NOMO-1 (cell line): Measurements from ENCODE around the gene OSER1.
"Not testable (repeated sequence)": the region's sequence is repeated elsewhere in the genome, so short reads cannot be mapped to it uniquely, and the experiment has no call there.

ENCODE experiments used
- DNase-seq, 2 experiments: peaks; one replicate each; lab custom pipeline; 2025; ENCODE audit not compliant: unreplicated experiment in 2 of 2; lab: John Stamatoyannopoulos, UW

OSER1 gene

DNA sequence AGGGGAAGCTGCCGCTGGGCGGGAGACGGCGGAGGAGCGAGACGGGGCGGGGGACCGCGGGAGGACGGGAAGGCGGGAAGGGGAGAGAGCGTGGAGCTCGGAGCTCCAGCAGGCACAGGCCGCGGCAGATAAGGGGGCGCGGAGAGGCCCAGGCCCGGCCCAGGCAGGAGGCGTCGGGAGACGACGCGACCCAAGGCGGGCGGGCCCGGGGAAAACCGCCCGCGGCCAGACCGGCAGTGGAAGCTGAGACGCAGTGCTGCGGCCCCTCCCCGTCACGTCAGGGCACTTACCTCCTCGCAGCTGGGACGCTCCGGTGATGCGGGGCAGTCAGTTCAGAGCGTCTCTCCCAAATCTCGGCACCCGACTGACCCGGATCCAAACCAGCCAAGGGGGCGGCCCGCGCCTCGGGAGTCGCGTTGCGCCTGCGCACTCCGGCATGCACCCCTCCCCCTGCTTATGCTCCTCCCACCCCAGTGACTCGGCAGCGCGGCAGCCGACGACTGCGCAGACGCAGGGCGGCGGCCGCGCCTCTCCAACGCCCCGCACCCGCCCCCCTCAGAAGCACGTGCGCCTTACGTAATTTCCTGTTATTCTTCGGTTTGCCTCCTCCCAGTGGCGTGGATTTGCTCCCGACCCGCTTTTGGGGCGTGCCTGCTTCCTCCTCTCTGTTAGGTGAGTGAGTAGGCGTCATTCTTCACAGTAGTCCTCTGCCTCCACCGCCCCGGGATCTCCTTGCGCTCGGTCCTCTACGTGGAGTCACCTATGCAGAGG lies at the start of gene OSER1:
Gene OSER1 (minus strand): TSS at position 366 of the 771 bp plus-strand sequence. CDS start 3,814 bp downstream, outside the sequence.
- peak; percentile 97 to 99 for DNase-seq

DNA sequence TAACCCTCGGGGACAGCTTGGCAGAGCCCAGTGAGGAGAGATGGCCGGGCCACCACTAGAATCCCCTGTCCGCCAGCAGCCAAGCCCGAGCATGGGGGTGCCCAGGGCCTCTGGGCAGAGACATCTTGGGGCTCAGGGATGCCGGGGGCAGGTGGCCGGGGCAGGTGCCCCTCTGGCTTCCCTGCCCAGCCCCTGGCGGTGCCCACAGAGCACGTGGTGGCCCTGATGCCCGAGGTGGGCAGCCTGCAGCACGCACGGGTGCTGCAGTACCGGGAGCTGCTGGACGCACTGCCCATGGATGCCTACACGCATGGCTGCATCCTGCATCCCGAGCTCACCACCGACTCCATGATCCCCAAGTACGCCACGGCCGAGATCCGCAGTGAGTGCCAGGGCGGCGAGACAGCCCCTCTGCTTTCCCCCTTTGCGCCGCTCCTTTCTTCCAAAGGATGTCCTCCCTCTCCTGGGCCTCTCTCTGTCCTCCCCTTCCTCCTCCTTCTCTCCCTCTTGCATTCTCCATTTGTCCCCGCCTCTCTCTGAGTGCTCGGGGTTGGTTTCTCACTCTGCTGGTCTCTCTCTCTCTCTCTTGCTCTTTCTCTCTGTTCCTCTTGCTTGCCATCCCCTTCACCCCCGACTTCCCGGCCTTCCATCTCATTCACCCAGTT lies 47.8 kb upstream of the OSER1 start:
- DNase-seq = no peak

DNA sequence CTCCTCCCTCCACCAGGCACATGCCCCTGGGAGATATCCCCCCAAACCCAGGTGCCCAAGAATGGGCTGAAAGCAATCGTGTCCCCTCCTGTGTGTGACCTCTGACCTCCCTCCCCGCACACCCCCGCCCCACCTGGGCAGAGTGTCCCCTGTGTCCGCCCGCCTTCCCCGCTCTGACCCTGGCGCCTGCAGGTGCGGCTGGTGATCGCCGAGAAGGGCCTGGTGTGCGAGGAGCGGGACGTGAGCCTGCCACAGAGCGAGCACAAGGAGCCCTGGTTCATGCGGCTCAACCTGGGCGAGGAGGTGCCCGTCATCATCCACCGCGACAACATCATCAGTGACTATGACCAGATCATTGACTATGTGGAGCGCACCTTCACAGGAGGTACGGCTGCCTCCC lies 46.4 kb upstream of the OSER1 start:
- no peak for DNase-seq

DNA sequence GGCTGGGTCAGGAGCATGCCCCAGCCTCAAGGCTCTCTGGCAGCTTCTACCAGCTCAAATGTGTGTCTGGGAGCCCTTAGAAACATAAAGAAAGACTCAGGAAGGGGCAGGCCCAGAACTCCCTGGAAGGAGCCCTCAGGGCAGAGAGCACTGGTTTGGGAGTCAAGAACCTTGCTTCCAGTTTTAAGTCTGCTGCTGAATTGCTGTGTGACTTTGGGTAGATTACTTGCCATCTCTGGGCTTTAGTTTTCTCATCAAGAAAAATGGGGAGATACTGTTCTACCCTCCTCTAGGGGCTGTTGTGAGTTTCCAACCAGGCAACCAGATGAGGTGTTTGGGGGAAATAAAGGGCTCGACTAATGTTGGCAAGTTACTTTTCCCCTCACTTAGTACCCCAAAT lies 45.4 kb upstream of the OSER1 start:
- DNase-seq = no peak

DNA sequence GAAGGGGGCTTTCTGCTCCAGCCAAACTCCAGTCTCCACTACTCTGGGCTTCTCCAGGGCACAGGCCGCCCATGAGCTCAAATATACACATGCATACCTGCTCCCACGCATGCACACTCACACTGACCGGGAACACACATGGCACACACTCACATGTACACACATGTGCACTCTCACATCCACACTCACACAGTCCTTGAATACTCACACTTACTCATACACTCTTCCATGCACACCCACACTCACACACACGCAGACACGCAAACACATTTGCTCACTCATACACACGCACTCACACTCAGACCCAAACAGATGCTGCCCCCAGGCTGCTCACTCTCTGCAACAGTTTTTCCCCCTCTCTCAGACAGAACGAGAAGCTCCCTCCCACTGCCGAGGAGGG lies 43.5 kb upstream of the OSER1 start:
- no peak for DNase-seq

DNA sequence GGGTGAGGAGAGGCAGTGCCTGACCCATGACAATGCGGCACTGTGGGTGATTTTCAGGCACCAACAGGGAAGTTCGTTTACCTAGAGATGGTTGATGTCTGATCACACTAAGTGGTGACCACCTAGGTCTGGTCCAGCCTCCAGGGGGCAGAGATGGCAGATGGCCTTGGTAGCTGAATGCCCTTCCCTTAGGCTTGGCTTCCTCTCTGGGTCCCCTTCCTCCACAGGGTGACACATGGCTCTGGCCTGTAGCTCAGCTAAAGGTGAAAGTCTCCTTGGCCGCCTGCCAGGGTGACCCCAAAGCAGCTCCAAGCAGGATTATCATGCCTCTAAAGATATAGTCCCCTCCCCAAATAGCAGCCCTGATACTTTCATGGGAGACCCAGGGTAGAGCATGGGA lies 43.0 kb upstream of the OSER1 start:
- DNase-seq = no peak

DNA sequence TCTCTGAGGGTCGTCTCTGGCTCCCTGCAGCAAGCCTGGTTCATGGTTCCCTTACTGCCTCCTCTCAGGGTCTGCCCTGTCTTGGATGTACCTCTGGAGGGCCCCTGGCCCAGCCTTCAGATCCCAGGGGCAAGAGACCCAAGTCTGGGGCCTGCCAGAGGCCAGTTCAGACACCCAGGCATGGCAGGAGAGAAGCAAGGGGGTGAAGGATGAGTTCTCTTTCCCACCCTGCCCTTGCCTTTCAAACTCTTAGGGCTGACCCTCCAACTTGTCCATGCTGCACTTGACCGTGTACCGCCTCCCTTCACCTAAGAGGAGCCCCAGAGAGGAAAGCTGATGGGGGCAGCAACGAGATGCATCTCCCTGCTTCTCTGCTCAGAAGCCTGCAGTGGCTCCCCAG lies 40.7 kb upstream of the OSER1 start:
- no peak for DNase-seq

DNA sequence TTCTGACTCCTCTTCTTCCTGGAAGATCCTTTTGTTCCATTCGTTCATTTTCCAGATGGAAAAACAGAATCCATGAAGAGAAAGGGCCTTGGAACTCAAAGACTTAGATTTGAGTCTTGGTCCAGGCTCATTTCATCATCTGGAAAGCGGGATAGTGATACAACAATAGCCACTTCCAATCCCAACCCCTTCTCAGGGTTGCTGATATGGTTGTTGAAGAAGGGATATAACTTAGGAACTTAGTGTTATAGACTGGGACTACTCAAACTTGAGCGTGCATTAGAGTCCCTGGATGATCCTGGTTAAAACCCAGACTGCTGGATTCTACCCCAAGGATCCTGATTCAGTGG lies 37.8 kb upstream of the OSER1 start:
- peak in 1 of 2 experiments; percentile 3 for DNase-seq

DNA sequence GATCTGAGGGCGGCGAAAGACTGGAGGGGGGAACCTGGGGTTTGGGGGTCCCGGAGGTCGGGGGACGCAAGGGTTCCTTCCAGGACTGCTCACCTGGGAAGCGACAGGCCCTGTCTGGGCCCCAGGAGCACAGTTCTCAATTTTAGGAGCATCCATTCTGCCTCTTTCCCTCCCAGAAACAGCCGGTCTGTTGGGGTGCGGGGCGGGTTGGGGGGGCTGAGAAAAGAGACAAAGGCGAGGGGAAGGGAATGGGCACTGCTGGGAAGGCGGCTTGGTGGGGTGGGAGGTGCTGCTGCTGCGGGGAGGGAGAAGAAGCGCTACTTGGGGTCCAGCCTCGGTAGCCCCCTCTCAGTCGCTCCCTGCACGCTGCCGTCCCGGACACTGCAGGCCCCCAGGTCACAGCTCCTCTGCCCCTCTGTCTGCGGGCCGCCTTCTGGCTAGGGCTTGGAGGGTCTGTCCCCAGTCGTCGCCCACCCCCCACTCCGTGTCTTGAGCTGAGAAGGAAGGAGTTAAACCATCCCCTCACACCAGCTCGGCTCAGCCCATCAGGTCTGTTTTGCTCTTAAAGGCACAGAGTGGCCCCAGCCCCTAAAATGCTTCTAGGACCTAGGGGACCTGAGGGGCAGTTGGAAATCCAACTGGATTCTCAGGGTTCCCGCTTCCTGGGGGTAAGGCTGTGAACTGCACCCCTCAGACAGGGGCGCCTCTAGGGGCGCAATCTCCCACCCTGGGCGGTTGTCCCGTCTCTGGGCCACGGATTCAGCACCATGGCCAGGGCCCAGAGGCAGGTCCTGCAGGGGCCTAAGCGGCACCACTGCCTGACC lies 37.2 kb upstream of the OSER1 start:
- no peak for DNase-seq

DNA sequence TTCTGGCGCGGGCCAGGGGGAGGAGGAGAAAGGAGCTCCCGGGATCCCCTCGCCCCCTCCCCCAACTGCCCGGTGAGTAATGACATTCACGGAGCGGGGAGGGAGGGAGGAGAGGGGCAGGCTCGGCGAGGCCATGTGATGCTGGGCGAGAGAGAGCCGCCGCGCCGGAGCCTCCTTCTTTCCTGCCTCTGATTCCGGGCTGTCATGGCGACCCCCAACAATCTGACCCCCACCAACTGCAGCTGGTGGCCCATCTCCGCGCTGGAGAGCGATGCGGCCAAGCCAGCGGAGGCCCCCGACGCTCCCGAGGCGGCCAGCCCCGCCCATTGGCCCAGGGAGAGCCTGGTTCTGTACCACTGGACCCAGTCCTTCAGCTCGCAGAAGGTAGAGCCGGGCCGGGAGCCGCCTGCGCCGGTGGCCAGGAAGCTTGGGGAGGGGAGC lies 36.6 kb upstream of the OSER1 start, which contains the start of gene GDAP1L1:
Gene GDAP1L1 (plus strand): TSS at position 178 of the 441 bp plus-strand sequence. CDS start 27 bp downstream, at position 205.
- DNase-seq = no peak

DNA sequence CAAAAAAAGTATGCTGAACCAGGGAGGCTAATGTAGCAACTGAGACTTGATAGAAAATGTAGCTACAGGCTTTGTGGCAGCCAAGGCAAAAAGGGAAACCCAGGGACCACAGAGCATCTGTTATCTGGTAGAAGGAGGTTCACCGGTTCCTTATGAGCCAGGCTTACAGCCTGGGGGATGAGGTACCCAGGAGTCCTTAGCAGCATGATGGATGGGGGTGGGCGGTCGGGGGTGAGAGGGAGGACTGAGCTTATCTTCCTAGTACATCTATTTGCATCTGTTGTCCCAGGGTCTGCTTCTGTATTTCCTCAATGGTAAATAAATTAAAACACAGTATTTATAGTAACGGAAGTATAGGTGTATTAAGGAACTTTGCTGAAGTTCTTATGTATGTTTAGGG lies 35.4 kb upstream of the OSER1 start:
- DNase-seq = no peak

DNA sequence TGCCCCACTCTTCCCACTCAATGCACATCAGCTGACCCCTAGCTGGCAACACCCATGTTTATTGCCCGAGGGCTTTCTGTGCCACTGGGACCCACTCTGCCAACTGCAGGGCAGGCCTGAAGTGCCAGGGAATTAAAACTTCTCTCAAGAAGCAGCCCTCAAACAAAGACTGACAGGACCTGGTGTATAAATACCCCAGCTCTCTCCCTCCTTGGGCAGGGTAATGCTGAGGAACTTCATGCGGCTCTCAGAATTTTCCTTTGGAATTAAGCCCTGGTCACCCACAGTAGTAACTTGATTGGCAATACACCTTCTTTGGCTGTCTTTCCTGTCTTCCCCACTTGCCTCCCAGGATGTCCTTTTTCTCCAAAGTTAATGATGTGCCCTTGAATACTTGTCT lies 31.2 kb upstream of the OSER1 start:
- no peak for DNase-seq

DNA sequence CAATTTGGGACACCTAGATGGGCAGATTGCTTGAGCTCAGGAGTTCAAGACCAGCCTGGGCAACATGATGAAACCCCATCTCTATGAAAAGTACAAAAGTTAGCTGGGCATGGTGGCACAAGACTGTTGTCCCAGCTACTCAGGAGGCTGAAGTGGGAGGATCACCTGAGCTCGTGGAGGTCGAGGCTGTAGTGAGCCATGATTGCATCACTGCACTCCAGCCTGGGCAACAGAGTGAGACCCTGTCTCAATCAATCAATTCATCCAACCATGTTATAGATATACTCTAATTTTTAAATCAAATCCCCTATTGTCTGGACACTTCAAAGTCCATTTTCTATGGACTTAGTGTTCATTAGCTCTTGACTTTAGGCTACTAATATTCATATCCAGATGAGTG lies 26.3 kb upstream of the OSER1 start:
- not testable (repeated sequence) for DNase-seq

DNA sequence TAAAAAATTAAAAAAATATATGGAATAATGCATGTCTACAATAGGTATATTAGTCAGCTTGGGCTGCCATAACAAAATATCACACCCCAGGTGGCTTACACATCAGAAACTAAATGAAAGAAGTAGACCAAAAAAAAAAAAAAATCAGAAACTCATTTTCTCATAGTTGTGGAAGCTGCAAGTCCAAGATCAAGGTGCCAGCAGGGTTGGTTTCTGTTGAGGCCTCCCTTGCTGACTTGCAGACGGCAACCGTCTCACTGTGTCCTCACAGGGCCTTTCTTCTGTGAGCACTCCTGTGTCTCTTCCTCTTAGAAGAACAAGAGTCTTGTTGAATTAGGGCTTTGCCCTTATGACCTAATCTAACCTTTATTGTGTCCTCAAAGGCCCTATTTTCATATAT lies 25.1 kb upstream of the OSER1 start:
- DNase-seq = no peak

DNA sequence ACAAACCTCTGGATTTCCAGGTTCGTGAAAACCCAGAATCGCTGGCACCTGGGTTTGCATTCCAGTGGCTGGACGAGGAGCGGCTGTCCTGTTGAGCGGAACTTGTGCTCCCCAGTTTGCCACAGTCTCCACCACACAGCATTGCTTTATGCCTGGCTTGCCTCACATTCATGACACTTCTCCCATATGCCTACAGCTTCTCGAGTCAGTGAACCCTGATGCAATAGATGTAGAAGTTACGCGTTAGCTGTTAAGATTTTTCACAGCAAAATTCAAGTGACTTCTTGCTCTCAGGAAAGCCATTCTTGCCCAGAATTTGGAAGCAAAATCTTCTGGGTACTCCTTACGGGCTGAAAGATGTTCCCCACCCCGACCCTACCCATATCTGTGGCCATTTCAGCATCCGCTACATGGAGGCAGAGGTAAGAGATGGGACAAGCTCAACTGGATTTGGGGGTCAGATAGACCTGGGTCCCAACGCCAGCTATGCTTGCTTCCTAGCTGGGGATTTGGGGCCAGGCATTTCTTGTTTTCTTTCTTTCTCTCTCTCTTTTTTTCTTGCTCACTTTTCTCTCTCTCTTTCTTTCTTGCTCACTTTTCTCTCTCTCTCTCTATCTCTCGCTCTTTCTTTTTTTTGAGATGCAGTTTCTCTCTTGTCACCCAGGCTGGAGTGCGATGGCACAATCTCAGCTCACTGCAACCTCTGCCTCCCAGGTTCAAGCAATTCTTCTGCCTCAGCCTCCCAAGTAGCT lies 24.2 kb upstream of the OSER1 start:
- no peak for DNase-seq

DNA sequence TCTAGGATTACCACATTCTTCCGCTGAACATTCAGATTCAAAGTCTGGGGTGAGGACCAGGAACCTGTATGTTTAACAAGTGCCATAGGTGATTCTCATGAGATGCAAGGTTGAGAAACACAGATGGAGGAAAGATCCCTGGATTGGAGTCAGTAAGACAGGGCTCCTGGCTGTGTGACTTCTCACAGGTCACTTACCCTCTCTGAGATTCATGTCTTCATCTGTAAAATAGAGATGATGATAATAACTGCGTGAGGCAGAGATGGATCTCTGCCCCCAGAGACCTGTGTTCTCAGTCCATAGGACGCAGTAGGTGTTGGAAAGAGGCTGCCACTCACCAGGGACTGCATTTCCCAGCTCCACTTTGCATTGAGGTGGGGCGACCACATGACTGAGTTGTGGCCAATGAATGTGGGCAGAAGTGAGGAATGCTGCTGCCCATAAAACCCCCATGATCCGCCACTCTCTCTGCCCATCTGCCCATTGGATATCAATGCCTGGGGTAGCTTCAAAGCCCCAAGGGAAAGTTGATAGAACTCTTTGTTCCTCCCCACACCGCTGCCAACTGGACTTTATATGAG lies 23.0 kb upstream of the OSER1 start:
- no peak for DNase-seq

DNA sequence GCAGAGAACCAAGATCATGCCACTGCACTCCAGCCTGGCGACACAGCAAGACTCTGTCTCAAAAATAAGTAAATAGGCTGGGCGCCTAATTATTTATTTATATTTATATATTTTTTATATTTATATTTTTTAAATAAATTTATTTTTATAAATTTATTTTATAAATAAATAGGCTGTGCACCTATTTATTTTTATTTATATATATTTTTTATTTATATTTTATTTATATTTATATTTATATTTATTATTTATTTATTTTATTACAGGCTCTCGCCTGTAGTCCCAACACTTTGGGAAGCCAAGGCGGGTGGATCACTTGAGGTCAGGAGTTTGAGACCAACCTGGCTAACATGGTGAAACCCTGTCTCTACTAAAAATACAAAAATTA lies 21.9 kb upstream of the OSER1 start:
- not testable (repeated sequence) for DNase-seq

DNA sequence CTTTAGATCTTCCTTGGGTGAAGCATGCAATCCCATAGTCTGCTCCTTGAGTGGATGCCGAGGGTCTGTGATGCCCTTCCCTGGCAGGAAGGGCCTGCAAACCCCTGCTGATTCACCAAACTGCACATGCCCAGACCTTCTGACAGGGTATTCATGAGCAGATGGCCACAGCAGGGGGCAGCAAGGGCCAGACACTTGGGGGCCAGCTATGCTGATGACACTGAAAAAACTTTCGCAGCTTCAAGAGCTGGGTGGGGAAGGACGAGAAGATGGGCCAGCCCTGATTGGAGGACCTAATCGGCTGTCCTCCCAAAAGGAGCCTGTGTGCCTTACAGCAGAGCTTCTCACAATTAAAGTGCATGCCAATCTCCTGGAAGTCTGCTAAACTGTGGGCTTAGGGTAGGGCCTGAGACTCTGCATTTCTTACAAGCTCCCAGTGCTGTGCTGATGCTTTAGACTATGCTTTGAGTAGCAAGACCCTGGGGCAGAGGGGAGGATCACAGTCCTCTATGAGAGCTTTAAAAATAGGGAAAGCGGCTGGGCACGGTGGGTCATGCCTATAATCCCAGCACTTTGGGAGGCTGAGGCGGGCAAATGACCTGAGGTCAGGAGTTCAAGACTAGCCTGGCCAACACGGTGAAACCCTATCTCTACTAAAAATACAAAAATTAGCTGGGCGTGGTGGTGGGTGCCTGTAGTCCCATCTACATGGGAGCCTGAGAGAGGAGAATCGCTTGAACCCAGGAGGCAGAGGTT lies 21.3 kb upstream of the OSER1 start:
- DNase-seq = no peak

DNA sequence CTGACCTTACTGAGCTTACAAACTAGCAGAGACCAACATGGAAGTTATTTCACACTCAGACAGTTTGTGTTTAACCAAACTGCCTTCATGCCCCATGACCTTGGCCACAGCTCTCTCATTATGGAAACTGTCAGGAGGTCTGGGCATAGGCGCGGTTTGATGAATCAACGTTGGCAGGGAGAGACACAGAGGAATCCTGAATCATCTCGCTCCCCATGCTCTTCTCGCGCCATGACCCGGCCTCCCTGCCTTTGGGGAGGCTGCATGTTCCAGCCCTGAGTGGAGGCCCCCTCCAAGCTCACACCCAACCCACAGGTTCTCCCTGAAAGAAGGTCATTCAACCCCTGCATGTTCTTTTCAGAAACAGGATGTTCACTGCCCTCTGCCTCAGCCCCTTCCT lies 20.6 kb upstream of the OSER1 start:
- no peak for DNase-seq
